A549 (cell line): ENCODE measurements around the gene RNPEP. TPM values are rescaled to one million over a fixed set of nuclear protein-coding genes. Genes with fewer than 3 reads are reported as not detected.

Experiments used
- ATAC-seq, 2 experiments: fragments of 200-7000 bp in 1 of 2; fragments of >200 bp in 1 of 2; cut with Nextera tagmentation in 1 of 2; cut with Tn5 transposase in 1 of 2; 3 replicates each; pipeline versions ENCODE4 v1.8.0 to v1.9.1; 2018 to 2020; ENCODE audit warnings: mild to moderate bottlenecking in 1 of 2, moderate library complexity in 1 of 2
- CTCF ChIA-PET: fragments of 300-600 bp; sonication (Branson Sonifier 250); formaldehyde crosslinking; extraction: SDS; loops from one replicate; lab custom pipeline; 2021; ENCODE audit warnings: antibody characterized with exemption, inconsistent platforms; lab: Yijun Ruan, JAX
- POLR2A ChIA-PET: fragments of 350-600 bp; formaldehyde crosslinking; extraction: SDS; loops from one replicate; lab custom pipeline; 2021; ENCODE audit warnings: antibody characterized with exemption, inconsistent platforms; lab: Yijun Ruan, JAX
- DNase-seq, 2 experiments: peaks; one replicate each; pipeline versions ENCODE4 v3.0.0 to v3.0.0-alpha.2; 2011 to 2016; ENCODE audit warnings: low read depth in 1 of 2, low spot score in 1 of 2
- FAIRE-seq: peaks from 2 replicates; lab custom pipeline; 2011; peaks lifted over from hg19 to GRCh38; lab: Jason Lieb, UNC
- H3K27ac ChIP-seq, 2 experiments: fragments of >200 bp; sonication (Bioruptor Twin); formaldehyde crosslinking; 3 replicates each; pipeline ENCODE4 v1.5.1; 2016 to 2017
- H3K4me1 ChIP-seq: fragments of >200 bp; sonication (Bioruptor Twin); formaldehyde crosslinking; 3 replicates; pipeline ENCODE4 v1.6.1; 2016
- H3K4me2 ChIP-seq: fragments of >200 bp; sonication (Bioruptor Twin); formaldehyde crosslinking; 3 replicates; pipeline ENCODE4 v1.6.1; 2016
- H3K4me3 ChIP-seq: fragments of >200 bp; sonication (Bioruptor Twin); formaldehyde crosslinking; 3 replicates; pipeline ENCODE4 v1.5.1; 2016
- H3K9me3 ChIP-seq: fragments of >200 bp; sonication (Bioruptor Twin); formaldehyde crosslinking; 3 replicates; pipeline ENCODE4 v1.6.1; 2016
- BHLHE40 ChIP-seq: IDR thresholded peaks from 2 replicates; pipeline ENCODE4 v1.6.1; 2012; ENCODE audit warnings: low read depth, low read length, inconsistent platforms
- CEBPB ChIP-seq, 2 experiments: fragments of >200 bp in 1 of 2; sonication (Bioruptor Twin) in 1 of 2; formaldehyde crosslinking in 1 of 2; IDR thresholded peaks; 2 replicates each; pipeline ENCODE4 v1.6.1; 2012 to 2016
- CHD4 ChIP-seq: fragments of 200-600 bp; sonication (generic); IDR thresholded peaks from 2 replicates; pipeline ENCODE4 v1.6.1; 2016; ENCODE audit warnings: antibody characterized with exemption, mild to moderate bottlenecking, borderline replicate concordance
- FOXS1 ChIP-seq: fragments of 250-450 bp; sonication (Bioruptor Pico); IDR thresholded peaks from 2 replicates; pipeline ENCODE4 v1.5.0; 2020; ENCODE audit warnings: mild to moderate bottlenecking, moderate library complexity
- JUNB ChIP-seq: fragments of >200 bp; sonication (Bioruptor Twin); formaldehyde crosslinking; IDR thresholded peaks from 2 replicates; pipeline ENCODE4 v1.6.1; 2016
- KDM5A ChIP-seq: fragments of 200-600 bp; sonication (generic); IDR thresholded peaks from 2 replicates; pipeline ENCODE4 v1.6.1; 2016; ENCODE audit warnings: antibody characterized with exemption, mild to moderate bottlenecking
- MYC ChIP-seq: IDR thresholded peaks from 2 replicates; pipeline ENCODE4 v1.6.1; 2012; ENCODE audit warnings: mild to moderate bottlenecking, inconsistent platforms, low read length, improper control_type of control experiment, borderline replicate concordance
- NFE2L2 ChIP-seq: fragments of 150-350 bp; conservative IDR thresholded peaks from 2 replicates; pipeline ENCODE4 v1.6.1; 2014; ENCODE audit warnings: low read length
- PHF8 ChIP-seq: fragments of 200-600 bp; sonication (generic); IDR thresholded peaks from 2 replicates; pipeline ENCODE4 v1.6.1; 2016; ENCODE audit warnings: low read depth, mild to moderate bottlenecking, antibody characterized with exemption, moderate library complexity, borderline replicate concordance
- POLR2AphosphoS2 ChIP-seq: conservative IDR thresholded peaks from 2 replicates; pipeline ENCODE4 v1.6.1; 2012; ENCODE audit warnings: low read length, improper control_type of control experiment, inconsistent platforms
- RAD21 ChIP-seq, 2 experiments: fragments of >200 bp in 1 of 2; sonication (Bioruptor Twin) in 1 of 2; formaldehyde crosslinking in 1 of 2; IDR thresholded peaks in 1 of 2; conservative IDR thresholded peaks in 1 of 2; 2 replicates in 1 of 2; 3 replicates in 1 of 2; pipeline ENCODE4 v1.6.1; 2012 to 2018; ENCODE audit warnings: inconsistent platforms in 1 of 2
- RNF2 ChIP-seq: fragments of 200-600 bp; sonication (generic); IDR thresholded peaks from 2 replicates; pipeline ENCODE4 v1.6.1; 2016; ENCODE audit warnings: low read depth, mild to moderate bottlenecking, antibody characterized with exemption, moderate library complexity, borderline replicate concordance
- SMC3 ChIP-seq: fragments of >200 bp; sonication (Bioruptor Twin); formaldehyde crosslinking; IDR thresholded peaks from 3 replicates; pipeline ENCODE4 v1.6.1; 2018; ENCODE audit warnings: inconsistent platforms
- SREBF2 ChIP-seq: fragments of 450-650 bp; IDR thresholded peaks from 2 replicates; pipeline ENCODE4 v1.6.1; 2014; ENCODE audit warnings: mild to moderate bottlenecking, moderate library complexity
- ZNF302 ChIP-seq: fragments of 250-450 bp; sonication (Bioruptor Pico); IDR thresholded peaks from 2 replicates; pipeline ENCODE4 v1.9.0; 2021; ENCODE audit warnings: inconsistent platforms, mild to moderate bottlenecking, moderate library complexity
- WGBS: methylation state at CpG from one replicate; pipeline ENCODE4 v1.1.6; 2017; ENCODE audit errors: missing lambda C conversion rate; 5-methylcytosine and 5-hydroxymethylcytosine counted together
- polyA plus RNA-seq, 4 experiments: library from polyadenylated mRNA; depleted of rRNA in 3 of 4; stranded (reverse); fragments of >200 nt; fragmentation: RNase III in 1 of 4; extraction: RNeasy Plus Mini Kit Qiagen cat#74134 plus additional on column Dnase treatment in 1 of 4; gene quantifications; 2 replicates in 3 of 4; 3 replicates in 1 of 4; pipeline ENCODE4 v1.2.3, GENCODE V29; 2011 to 2017
- TF ChIP-seq, protein P1 (sequence below): fragments of 450-650 bp; IDR thresholded peaks from 2 replicates; pipeline ENCODE4 v1.6.1; 2014; ENCODE audit warnings: antibody characterized with exemption
- TF ChIP-seq, protein P2 (sequence below): fragments of >200 bp; sonication (Bioruptor Twin); formaldehyde crosslinking; IDR thresholded peaks from 3 replicates; pipeline ENCODE4 v1.5.1; 2016

RNPEP gene
- polyA plus RNA-seq, 2 of the 4 experiments (the other 2 are of a cell fraction), result 71.1 to 87.6 TPM

DNA sequence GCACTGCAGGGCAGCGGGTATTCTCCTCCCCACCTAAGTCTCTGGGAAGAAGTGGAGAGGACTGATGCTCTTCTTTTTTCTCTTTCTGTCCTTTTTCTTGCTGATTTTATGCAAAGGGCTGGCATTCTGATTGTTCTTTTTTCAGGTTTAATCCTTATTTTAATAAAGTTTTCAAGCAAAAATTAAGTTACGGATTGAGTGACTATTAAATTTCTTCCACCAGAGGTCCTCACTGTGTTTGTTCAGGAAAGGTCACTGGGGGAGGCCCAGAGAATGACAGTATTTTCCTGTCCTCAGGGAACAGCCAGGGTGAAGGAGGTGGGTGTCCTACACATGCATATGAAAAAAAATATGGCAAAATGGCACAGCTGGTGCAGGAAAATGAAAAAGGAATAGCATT, 23.5 kb downstream of the RNPEP start:
- H3K4me2 ChIP-seq, result no peak overlapping the region
- peaks cover 44% of the 10 kb centered on the region for H3K4me1 ChIP-seq
- no peak for FAIRE-seq
- no peak for TF ChIP-seq CEBPB (IDR thresholded peaks at IDR 0.05)
- TF ChIP-seq, protein P1, sequence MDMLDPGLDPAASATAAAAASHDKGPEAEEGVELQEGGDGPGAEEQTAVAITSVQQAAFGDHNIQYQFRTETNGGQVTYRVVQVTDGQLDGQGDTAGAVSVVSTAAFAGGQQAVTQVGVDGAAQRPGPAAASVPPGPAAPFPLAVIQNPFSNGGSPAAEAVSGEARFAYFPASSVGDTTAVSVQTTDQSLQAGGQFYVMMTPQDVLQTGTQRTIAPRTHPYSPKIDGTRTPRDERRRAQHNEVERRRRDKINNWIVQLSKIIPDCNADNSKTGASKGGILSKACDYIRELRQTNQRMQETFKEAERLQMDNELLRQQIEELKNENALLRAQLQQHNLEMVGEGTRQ, result no peak
- no peak for TF ChIP-seq RNF2
- TF ChIP-seq RAD21 (conservative IDR thresholded peaks at IDR 0.05 in 1 of 2, IDR thresholded peaks at IDR 0.05 in 1 of 2), result peak; percentile 60 to 61; a peak in 4 of 5 replicates
- TF ChIP-seq FOXS1, result no peak
- no peak for TF ChIP-seq ZNF302 (CRISPR knock-in tag)
- TF ChIP-seq MYC, result no peak
- TF ChIP-seq JUNB, result no peak
- peak; percentile 59; the same call in 2 of the 3 replicates for TF ChIP-seq SMC3
- TF ChIP-seq PHF8, result no peak
- TF ChIP-seq BHLHE40, result no peak
- no peak for TF ChIP-seq KDM5A
- TF ChIP-seq, protein P2, sequence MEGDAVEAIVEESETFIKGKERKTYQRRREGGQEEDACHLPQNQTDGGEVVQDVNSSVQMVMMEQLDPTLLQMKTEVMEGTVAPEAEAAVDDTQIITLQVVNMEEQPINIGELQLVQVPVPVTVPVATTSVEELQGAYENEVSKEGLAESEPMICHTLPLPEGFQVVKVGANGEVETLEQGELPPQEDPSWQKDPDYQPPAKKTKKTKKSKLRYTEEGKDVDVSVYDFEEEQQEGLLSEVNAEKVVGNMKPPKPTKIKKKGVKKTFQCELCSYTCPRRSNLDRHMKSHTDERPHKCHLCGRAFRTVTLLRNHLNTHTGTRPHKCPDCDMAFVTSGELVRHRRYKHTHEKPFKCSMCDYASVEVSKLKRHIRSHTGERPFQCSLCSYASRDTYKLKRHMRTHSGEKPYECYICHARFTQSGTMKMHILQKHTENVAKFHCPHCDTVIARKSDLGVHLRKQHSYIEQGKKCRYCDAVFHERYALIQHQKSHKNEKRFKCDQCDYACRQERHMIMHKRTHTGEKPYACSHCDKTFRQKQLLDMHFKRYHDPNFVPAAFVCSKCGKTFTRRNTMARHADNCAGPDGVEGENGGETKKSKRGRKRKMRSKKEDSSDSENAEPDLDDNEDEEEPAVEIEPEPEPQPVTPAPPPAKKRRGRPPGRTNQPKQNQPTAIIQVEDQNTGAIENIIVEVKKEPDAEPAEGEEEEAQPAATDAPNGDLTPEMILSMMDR, result peak; percentile 71
- 64% methylated on average over 2 of the region's 2 CpGs for WGBS
- no peak overlapping the region for H3K4me3 ChIP-seq
- no peaks in the 10 kb centered on the region for H3K9me3 ChIP-seq
- peak overlapping the region in 1 of 2 experiments; percentile 93; a peak in 3 of 6 replicates for H3K27ac ChIP-seq
- ChIA-PET POLR2A (interaction anchor here (1.8 kb wide), 1 partner anchor 107 kb away, joined by 6 read pairs; no protein-coding TSS in a partner anchor), CTCF (interaction anchor here (0.7 to 46.8 kb wide), 17 partner anchors 9 to 137 kb away, joined by 3 to 1624 read pairs (median 5); partner anchors contain the start of gene GPR37L1)
- ATAC-seq, result no peak
- peak in 1 of 2 experiments; percentile 61 for DNase-seq

DNA sequence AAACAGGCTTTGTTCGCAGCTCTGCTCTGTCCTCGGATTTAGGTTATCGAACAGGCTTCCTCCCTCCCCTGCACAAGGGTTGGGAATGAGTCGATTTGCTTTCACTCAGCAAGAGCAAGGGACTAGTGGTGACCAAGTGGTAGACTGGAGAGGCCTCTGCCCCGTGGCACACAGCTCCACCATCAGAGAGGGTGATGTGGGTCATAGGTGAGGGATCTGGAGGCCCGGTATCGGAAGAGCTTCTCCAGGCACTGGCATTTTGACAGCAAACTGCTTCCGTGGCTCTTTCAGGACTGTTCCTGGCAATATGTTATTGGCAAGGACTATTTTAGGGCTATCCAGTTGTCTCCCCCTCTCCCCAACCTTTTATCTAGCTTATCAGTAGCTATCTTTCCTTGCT, 24.9 kb downstream of the RNPEP start:
- Histone ChIP-seq H3K4me2 (peak overlapping the region; percentile 88), H3K4me1 (peaks cover 44% of the 10 kb centered on the region), H3K4me3 (no peak overlapping the region), H3K27ac (peak overlapping the region; percentile 34 to 93; a peak in 4 of 6 replicates), H3K9me3 (no peaks in the 10 kb centered on the region)
- TF ChIP-seq POLR2AphosphoS2 (0 out of 2 replicates have a peak, but pooled peaks have one; percentile 6), SMC3 (no peak)
- CTCF ChIA-PET, result interaction anchor here (1.0 to 46.8 kb wide), 13 partner anchors 8 to 118 kb away, joined by 3 to 1624 read pairs (median 5); partner anchors contain the start of genes GPR37L1 and RNPEP
- DNase-seq, result no peak
- 70% methylated on average over 8 of the region's 8 CpGs for WGBS
- no peak for ATAC-seq
- FAIRE-seq, result no peak
- POLR2A ChIA-PET, result interaction anchor here (0.6 to 1.8 kb wide), 3 partner anchors 28 to 105 kb away, joined by 3 to 6 read pairs (median 4); no protein-coding TSS in a partner anchor

DNA sequence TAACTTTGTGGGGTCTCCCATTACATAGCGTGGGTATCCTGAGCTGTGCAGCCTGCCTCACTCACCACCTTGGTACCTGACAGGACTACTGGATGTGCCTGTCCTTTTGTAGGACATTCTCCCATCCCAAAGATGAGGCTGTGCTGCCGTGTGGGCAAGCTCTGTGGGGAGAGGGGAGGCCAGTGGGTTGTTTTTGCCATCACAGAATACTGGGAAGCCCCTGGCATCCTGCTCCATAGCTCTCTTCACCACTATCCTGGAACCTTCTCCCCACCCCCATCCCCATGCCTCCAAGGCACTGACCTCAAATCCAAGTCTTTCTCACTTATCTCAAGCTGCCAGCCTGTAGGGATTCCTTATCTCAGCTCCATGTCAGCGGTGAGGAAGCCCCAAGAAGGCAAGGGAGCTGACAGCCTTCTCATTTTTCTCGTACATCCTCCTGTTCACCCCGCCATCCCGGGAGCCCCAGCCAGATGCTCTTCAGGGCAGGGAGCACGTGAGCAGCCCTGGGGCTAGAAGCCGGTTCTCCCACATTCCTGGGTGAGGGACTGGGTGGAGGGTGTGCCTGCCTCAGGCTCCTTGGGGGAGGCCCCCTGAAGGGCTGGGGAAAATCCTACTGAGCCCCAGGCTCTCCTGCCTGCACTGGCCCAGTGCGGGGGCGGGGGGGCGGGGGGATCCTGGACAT, 25.5 kb downstream of the RNPEP start:
- no peak for FAIRE-seq
- Histone ChIP-seq H3K27ac (peak overlapping the region; percentile 34 to 93; a peak in 5 of 6 replicates), H3K4me3 (no peak overlapping the region), H3K9me3 (no peaks in the 10 kb centered on the region), H3K4me1 (peaks cover 44% of the 10 kb centered on the region), H3K4me2 (peak overlapping the region; percentile 88)
- DNase-seq, result no peak
- no peak for ATAC-seq
- POLR2A ChIA-PET, result interaction anchor here (1.3 to 1.8 kb wide), 2 partner anchors 105 kb away, joined by 3 to 6 read pairs; no protein-coding TSS in a partner anchor
- CTCF ChIA-PET, result interaction anchor here (0.7 to 46.8 kb wide), 17 partner anchors 9 to 118 kb away, joined by 3 to 1624 read pairs (median 5); partner anchors contain the start of genes GPR37L1 and RNPEP
- 50% methylated on average over 10 of the region's 11 CpGs for WGBS
- TF ChIP-seq NFE2L2 (no peak), SREBF2 (no peak), PHF8 (no peak), CHD4 (no peak)
